Mammary microvascular endothelial cell (primary cell): ENCODE results near the gene TRPV5. TPM values are rescaled to one million over a fixed set of nuclear protein-coding genes. Genes with fewer than 3 reads are reported as not detected.

Experiments used
- total RNA-seq: library from RNA; depleted of rRNA; stranded (reverse); fragments of >200 nt; gene quantifications from 2 replicates; pipeline ENCODE4 v1.2.3, GENCODE V29; 2015

The TRPV5 gene
- total RNA-seq: not detected in 2 replicates

GRCh38 chr7:142933624-142934023, at the start of gene TRPV5:
Gene TRPV5 (minus strand): TSS chr7:142933746. CDS start chr7:142933459, 287 bp downstream.

GRCh38 chr7:142961973-142962926, 28.7 kb upstream of the TRPV5 start, which contains the start of gene KEL:
Gene KEL (minus strand): TSS chr7:142962363. CDS start chr7:142962206, 157 bp downstream.

GRCh38 chr7:142939226-142939910, 5.8 kb upstream of the TRPV5 start, which contains the start of gene LLCFC1:
Gene LLCFC1 (plus strand): TSS chr7:142939484. CDS start chr7:142939622, 138 bp downstream.

GRCh38 chr7:142885311-142886230, 48.0 kb downstream of the TRPV5 start, which contains the start of gene TRPV6:
Gene TRPV6 (minus strand): TSS chr7:142885745.

Other genes with a start within 250 kb of the TRPV5 start
- gene PRSS1, start 184.3 kb downstream of the TRPV5 start, total RNA-seq: not detected in 2 replicates
- gene PRSS2, start 162.8 kb downstream of the TRPV5 start, total RNA-seq: not detected in 2 replicates
- 0.15 TPM in 1 of 2 replicates, not detected in the other for gene EPHB6, start 78.7 kb downstream of the TRPV5 start, total RNA-seq
- not detected in 2 replicates for gene TRPV6, start 48.0 kb downstream of the TRPV5 start, total RNA-seq
- gene LLCFC1, start 5.7 kb upstream of the TRPV5 start, total RNA-seq: not detected in 2 replicates
- gene KEL, start 28.6 kb upstream of the TRPV5 start, total RNA-seq: not detected in 2 replicates
- not detected in 2 replicates for gene OR9A2, start 93.4 kb upstream of the TRPV5 start, total RNA-seq
- gene OR6V1, start 118.6 kb upstream of the TRPV5 start, total RNA-seq: not detected in 2 replicates
- not detected in 2 replicates for gene PIP, start 198.3 kb upstream of the TRPV5 start, total RNA-seq
- gene TAS2R39, start 249.7 kb upstream of the TRPV5 start, total RNA-seq: not detected in 2 replicates